Central memory CD8-positive, alpha-beta T cell (primary cell): Measurements from ENCODE around the gene C3.
"Not testable (repeated sequence)": the region's sequence is repeated elsewhere in the genome, so short reads cannot be mapped to it uniquely, and the experiment has no call there.

ENCODE experiments used
- ATAC-seq: fragments of 150-1000 bp; cut with Tn5 transposase; replicated peaks from 2 replicates; pipeline ENCODE4 v1.10.0; 2022; ENCODE audit warnings: mild to moderate bottlenecking, moderate FRiP score, moderate number of reproducible peaks; ENCODE audit not compliant: poor library complexity, severe bottlenecking; ENCODE audit errors: extremely low read depth
- DNase-seq, 2 donors: peaks; one replicate each; pipeline ENCODE4 v3.0.0; 2021; ENCODE audit warnings: low spot score in 2 of 2
- H3K27ac Mint-ChIP-seq: one replicate; pipeline ENCODE4 v1.8.0; 2022; ENCODE audit warnings: low read depth, mild to moderate bottlenecking, moderate library complexity, mixed read lengths
- H3K27me3 Mint-ChIP-seq: one replicate; pipeline ENCODE4 v1.8.0; 2022; ENCODE audit warnings: mixed read lengths
- H3K36me3 Mint-ChIP-seq: one replicate; pipeline ENCODE4 v1.8.0; 2022; ENCODE audit warnings: mild to moderate bottlenecking, moderate library complexity, mixed read lengths; ENCODE audit not compliant: insufficient read depth
- H3K4me1 Mint-ChIP-seq: one replicate; pipeline ENCODE4 v1.8.0; 2022; ENCODE audit warnings: mixed read lengths
- H3K4me3 Mint-ChIP-seq: one replicate; pipeline ENCODE4 v1.8.0; 2022; ENCODE audit warnings: mild to moderate bottlenecking, moderate library complexity, mixed read lengths
- H3K9me3 Mint-ChIP-seq: one replicate; pipeline ENCODE4 v1.8.0; 2022; ENCODE audit warnings: mixed read lengths

Gene C3

DNA sequence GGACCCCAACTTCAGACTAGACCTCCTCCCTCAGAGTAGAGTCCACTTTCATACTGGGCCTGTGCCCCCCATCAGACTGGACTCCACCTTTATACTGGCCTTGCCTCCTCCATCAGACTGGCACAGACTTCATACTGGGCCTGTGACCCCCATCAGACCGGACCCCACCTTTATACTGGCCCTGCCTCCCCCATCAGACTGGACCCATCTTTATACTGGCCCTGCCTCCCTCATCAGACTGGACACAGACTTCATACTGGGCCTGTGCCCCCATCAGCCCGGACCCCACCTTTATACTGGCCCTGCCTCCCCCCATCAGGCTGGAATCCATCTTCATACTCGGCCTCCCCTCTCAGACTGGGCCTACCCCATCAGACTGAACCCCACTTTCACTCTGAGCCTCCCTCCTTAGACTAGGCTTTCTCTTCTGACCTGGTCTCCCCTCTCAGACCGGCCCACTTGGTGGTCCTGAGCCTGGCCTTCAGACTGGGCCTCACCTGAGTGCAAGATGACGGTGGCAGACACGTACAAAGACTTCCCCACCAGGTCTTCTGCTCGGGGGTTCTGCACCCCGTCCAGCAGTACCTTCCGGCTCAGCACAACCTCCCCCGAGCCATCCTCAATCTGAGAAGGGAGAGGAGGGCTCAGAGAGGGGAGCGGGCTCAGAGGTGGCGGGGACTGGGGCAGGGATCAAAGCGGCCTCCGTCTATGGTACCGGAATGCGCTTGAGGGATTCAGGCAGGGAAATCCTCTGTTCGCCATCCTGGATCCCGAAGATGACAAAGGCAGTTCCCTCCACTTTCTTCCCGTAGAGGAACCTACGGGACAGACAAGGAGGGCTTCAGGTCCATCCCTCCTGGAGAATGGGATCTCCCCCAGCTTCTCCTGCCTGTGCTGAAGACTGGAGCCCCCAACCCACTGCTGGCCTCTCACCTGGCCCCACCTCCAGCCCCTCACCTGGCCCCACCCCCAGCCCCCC is 7.5 kb downstream of the C3 start:
- Mint-ChIP-seq H3K4me3 (no peak overlapping the region), H3K27ac (no peak overlapping the region)

DNA sequence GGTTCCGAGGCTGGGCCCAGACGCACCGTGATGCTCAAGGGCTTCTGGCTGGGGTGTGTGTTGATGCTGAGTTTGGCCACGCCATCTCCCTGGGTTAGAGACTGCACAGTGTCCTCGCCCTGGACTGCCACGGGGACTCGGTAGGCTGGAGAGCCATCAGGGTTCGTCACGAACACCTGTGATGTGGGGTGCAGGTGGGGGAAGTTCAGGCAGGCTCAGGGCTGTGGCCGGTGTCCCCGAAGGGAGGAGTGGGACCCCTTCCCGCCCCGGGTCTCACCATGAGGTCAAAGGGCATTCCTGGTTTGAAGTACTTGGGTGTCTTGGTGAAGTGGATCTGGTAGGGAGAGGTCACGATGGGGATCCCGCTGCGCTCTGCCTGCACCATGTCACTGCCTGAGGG is 8.2 kb downstream of the C3 start:
- Mint-ChIP-seq H3K9me3 (no peaks in the 10 kb centered on the region), H3K27ac (no peak overlapping the region), H3K4me3 (no peak overlapping the region), H3K4me1 (peaks cover 18% of the 10 kb centered on the region), H3K36me3 (peaks cover 3% of the 10 kb centered on the region), H3K27me3 (peaks cover 44% of the 10 kb centered on the region)
- DNase-seq (no peak), ATAC-seq (no peak)

More for the DNA sequence above, 7.5 kb downstream of the C3 start:
- DNase-seq = no peak
- no peak for ATAC-seq
- H3K36me3 Mint-ChIP-seq = peaks cover 7% of the 10 kb centered on the region
- peaks cover 24% of the 10 kb centered on the region for H3K4me1 Mint-ChIP-seq
- H3K27me3 Mint-ChIP-seq = peaks cover 37% of the 10 kb centered on the region
- no peaks in the 10 kb centered on the region for H3K9me3 Mint-ChIP-seq

DNA sequence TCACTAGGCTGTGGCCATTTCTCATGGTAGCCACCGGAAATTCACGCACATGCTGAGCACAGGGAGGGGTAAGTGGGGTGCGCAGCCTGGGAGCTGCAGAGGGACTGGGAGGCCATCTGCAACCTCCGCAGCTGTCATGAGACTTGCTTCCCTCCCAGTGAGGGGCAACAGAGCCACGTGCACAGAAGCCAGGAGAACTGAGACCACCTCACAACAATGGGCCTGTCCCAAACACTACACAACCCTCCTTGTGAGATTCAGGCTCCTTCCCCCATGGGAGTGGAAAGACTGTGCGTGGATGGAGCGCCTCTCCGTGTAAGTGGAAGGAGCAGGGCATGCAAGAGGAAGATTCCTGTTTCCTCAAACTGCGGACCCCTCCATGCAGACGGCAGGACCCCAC is 8.8 kb downstream of the C3 start:
- peaks cover 17% of the 10 kb centered on the region for H3K4me1 Mint-ChIP-seq
- H3K9me3 Mint-ChIP-seq = no peaks in the 10 kb centered on the region
- no peak for ATAC-seq
- H3K27me3 Mint-ChIP-seq = peaks cover 44% of the 10 kb centered on the region
- H3K36me3 Mint-ChIP-seq = peaks cover 3% of the 10 kb centered on the region
- DNase-seq = no peak
- H3K27ac Mint-ChIP-seq = no peak overlapping the region
- H3K4me3 Mint-ChIP-seq = no peak overlapping the region

DNA sequence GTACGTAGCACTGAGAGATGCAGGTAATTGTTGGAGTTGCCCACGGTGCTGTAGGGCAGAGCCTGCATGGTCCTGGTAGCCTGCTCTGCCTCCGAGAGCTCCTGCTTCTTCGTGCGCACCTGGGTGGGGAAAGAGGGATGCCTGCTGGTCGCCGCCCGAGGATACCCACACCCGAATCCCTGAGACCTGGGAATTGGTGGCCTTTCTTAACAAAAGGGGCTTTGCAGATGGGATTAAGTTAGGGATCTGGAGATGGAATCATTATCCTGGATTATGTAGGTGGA is 9.4 kb downstream of the C3 start:
- no peak for ATAC-seq
- Mint-ChIP-seq H3K9me3 (no peaks in the 10 kb centered on the region), H3K36me3 (peaks cover 3% of the 10 kb centered on the region), H3K4me3 (no peak overlapping the region), H3K27me3 (peaks cover 44% of the 10 kb centered on the region), H3K4me1 (peaks cover 17% of the 10 kb centered on the region), H3K27ac (no peak overlapping the region)
- DNase-seq = no peak

DNA sequence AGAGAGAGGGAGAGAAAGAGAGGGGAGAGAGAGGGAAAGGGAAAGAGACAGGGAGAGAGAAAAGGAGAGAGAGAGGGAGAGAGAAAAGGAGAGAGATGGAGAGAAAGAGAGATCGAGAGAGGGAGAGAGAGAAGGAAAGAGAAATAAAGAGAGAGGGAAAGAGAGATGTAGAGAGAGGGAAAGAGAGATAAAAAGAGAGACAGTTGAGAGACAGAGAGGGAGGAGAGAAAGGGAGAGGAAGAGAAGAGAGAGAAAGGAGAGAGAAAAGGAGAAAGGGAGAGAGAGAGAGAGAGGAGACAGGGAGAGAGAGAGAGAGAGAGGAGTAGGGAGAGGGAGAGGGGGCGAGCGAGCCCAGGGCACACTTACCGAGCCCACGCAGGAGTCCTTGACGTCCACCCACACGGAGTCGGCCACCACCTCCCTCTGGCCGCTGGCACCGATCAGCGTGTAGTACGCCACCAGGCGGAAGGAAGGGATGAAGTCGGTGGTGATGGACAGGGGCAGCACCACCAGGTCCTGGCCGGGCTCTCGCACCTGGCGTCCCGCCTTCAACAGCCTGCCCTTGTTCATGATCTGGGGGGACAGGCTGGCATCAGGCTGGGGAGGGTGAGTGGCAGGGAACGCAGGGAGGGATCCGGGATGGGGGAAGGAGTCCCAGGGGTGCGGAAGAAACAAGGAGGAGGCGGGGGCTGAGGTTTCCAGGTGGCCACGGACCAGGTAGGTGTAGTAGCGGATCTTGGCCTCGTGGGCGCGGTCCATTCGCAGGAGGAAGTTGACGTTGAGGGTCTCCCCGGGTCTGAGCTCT is 10.0 kb downstream of the C3 start:
- no peak for ATAC-seq
- Mint-ChIP-seq H3K27ac (peak overlapping the region; percentile 79), H3K4me1 (peaks cover 17% of the 10 kb centered on the region), H3K36me3 (peaks cover 3% of the 10 kb centered on the region), H3K4me3 (peak overlapping the region; percentile 53), H3K9me3 (no peaks in the 10 kb centered on the region), H3K27me3 (peaks cover 44% of the 10 kb centered on the region)
- no peak for DNase-seq

DNA sequence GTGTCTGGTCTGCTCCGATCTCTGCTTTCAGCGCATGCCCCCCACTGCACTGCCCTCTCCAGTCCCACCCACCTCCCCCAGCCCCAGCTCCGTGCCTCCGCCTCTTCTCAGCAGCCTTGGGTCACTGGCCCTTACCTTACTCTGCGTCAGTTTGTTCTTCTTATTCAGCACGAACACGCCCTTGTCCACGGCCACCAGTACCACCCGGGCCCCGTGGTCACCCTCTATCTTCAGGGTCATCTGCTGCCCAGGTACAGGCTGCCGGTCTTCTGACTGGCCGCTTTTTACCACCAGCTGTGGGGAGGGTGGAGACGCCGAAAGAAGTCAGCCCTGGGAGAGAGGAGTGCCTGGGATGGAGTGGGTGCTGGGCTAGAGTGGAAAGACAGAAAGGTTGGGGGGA is 10.9 kb downstream of the C3 start:
- Mint-ChIP-seq H3K27me3 (peaks cover 44% of the 10 kb centered on the region), H3K4me3 (peak overlapping the region; percentile 53), H3K4me1 (peaks cover 17% of the 10 kb centered on the region), H3K27ac (peak overlapping the region; percentile 79), H3K9me3 (no peaks in the 10 kb centered on the region), H3K36me3 (peaks cover 3% of the 10 kb centered on the region)
- ATAC-seq (no peak), DNase-seq (no peak)

DNA sequence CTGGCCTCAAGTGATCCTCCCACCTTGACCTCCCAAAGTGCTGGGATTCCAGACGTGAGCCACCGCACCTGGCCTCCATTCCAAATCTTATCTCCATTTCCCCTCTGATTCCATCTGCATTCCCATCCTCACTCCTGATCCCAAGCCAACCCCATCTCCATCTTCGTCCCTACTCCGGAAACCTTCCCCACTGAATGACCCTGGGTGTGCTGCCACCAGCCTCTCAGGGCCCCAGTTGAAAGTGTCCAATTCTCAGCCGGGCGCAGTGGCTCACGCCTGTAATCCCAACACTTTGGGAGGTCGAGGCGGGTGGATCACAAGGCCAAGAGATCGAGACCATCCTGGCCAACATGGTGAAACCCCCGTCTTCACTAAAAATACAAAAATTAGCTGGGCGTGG is 11.5 kb downstream of the C3 start:
- Mint-ChIP-seq H3K27me3 (peaks cover 44% of the 10 kb centered on the region), H3K4me1 (peaks cover 17% of the 10 kb centered on the region)
- not testable (repeated sequence) for H3K36me3 Mint-ChIP-seq, ATAC-seq, DNase-seq, H3K4me3 Mint-ChIP-seq, H3K27ac Mint-ChIP-seq, H3K9me3 Mint-ChIP-seq

DNA sequence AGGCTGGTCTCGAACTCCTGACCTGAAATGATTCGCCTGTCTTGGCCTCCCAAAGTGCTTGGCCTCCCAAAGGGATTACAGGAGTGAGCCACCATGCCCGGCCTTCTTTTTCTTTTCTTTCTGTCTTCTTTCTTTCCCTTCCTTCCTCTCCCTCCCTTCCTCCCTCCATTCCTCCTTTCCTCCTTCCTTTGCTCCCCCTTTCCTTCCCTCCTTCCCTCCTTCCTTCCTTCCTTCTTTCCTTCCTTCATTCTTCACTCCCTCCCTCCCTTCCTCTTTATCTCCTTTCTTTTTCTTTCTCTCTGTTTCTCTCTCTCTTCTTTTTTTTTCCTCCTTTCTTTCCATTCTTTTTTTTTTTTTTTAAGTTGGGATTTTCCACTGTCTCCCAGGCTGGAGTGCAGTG is 12.1 kb downstream of the C3 start:
- Mint-ChIP-seq H3K27me3 (peaks cover 44% of the 10 kb centered on the region), H3K36me3 (peaks cover 3% of the 10 kb centered on the region), H3K9me3 (no peaks in the 10 kb centered on the region), H3K27ac (no peak overlapping the region), H3K4me1 (peaks cover 17% of the 10 kb centered on the region), H3K4me3 (no peak overlapping the region)
- ATAC-seq (no peak), DNase-seq (no peak)

DNA sequence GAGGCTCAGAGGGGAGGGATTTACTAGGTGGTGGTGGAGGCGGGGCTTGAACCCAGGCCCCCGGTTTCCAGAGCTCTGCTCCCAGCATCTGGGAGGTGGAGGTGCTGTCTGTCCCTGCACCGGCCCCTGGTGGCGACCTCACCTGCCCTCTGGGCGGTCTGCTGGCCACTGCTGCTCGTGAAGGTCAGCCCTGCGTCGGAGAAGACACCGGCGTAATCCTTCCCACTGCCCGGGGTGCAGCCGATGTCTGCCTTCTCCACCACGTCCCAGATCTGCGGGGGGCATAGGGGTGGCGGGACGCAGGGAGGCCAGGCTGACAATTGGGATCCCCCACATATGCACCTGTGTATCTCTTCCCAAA is 12.8 kb downstream of the C3 start:
- Mint-ChIP-seq H3K36me3 (peaks cover 3% of the 10 kb centered on the region), H3K4me1 (peaks cover 17% of the 10 kb centered on the region), H3K27me3 (peaks cover 44% of the 10 kb centered on the region), H3K27ac (no peak overlapping the region), H3K9me3 (no peaks in the 10 kb centered on the region), H3K4me3 (no peak overlapping the region)
- ATAC-seq (no peak), DNase-seq (no peak)

DNA sequence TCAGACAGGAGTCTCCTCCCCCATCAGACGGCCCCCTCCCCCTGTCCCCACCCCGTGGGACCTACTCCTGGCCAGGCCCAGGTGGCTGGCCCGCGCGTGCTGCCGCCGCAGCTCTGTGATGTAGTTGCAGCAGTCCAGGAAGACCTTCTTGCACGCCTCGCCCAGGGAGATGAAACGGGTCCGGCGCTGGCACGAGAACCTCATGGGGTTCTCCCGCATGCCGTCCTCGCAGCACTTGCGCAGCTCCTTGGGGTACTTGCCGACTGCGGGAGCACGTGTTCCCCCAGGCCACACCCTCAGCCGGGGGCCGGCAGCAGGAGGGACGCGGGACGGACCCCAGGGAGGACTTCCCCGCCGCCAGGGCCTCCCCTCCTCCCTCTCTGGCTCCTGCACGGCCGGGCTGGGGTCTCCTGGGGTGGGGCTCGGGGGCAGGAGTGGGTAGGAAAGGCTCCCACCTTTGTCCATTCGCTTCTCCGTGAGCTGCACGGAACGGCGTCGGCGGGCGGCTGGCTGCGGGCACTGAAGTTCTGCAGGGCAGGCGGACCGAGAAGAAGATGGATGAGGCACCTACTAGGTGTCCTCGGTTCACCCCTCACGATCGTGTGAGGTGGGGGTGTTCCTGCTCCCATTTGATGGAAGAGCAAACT is 13.3 kb downstream of the C3 start:
- Mint-ChIP-seq H3K27ac (no peak overlapping the region), H3K4me3 (no peak overlapping the region), H3K27me3 (peaks cover 44% of the 10 kb centered on the region), H3K4me1 (peaks cover 17% of the 10 kb centered on the region), H3K36me3 (peaks cover 3% of the 10 kb centered on the region), H3K9me3 (no peaks in the 10 kb centered on the region)
- DNase-seq = no peak
- no peak for ATAC-seq

DNA sequence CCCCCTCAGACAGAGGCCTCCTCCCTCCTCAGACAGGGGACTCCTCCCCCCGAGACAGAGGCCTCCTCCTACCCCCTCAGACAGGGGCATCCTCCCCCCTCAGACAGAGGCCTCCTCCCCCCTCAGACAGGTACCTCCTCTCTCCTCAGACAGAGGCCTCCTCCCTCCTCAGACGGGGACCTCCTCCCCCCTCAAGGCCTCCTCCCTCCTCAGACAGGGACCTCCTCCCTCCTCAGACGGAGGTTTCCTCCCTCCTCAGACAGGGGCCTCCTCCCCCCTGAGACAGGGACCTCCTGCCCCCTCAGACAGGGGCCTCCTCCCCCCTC is 13.9 kb downstream of the C3 start:
- Mint-ChIP-seq H3K27me3 (peaks cover 43% of the 10 kb centered on the region), H3K27ac (no peak overlapping the region), H3K4me3 (no peak overlapping the region), H3K9me3 (no peaks in the 10 kb centered on the region), H3K4me1 (peaks cover 17% of the 10 kb centered on the region), H3K36me3 (peaks cover 3% of the 10 kb centered on the region)
- no peak for DNase-seq
- ATAC-seq = no peak

DNA sequence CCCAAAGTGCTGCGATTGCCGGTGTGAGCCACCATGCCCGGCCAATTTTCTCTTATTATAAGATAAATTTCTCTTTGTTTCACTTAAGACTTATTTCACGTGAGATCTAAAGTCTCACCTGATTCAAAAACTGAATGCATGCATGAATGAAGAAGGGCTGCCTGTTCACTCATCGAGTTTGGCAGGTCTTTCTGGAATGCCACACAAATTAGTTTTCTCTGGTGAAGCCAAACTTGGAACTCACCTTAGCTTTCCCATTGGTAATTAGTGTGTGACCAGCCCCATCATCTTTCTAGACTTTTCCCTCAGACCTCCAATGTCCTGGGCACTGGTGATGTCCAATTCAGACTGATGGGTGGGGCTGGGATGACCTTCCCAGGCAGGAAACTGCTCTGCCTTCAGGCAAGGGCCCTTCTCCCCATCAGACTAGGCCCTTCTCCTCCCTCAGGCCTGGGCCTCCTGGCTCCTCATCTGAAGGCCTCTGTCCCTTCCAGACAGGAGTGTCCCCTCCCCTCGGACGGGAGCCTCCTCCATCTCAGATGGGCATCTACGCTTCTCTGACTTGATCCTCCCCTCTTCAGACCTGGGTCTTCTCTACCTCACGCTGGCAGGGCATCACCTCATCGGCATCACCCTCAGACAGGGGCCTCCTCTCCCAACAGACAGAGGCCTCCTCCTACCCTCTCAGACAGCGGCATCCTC is 14.4 kb downstream of the C3 start:
- DNase-seq = no peak
- H3K4me3 Mint-ChIP-seq = no peak overlapping the region
- peaks cover 17% of the 10 kb centered on the region for H3K4me1 Mint-ChIP-seq
- peaks cover 3% of the 10 kb centered on the region for H3K36me3 Mint-ChIP-seq
- H3K9me3 Mint-ChIP-seq = no peaks in the 10 kb centered on the region
- ATAC-seq = no peak
- peaks cover 37% of the 10 kb centered on the region for H3K27me3 Mint-ChIP-seq
- H3K27ac Mint-ChIP-seq = no peak overlapping the region
